Measurements from ENCODE around the gene SUPT3H.
A peak's percentile ranks its signal among the peaks of the same experiment; 100 is the strongest.
"Not testable (repeated sequence)": the region's sequence is repeated elsewhere in the genome, so short reads cannot be mapped to it uniquely, and the experiment has no call there.

SUPT3H gene

DNA sequence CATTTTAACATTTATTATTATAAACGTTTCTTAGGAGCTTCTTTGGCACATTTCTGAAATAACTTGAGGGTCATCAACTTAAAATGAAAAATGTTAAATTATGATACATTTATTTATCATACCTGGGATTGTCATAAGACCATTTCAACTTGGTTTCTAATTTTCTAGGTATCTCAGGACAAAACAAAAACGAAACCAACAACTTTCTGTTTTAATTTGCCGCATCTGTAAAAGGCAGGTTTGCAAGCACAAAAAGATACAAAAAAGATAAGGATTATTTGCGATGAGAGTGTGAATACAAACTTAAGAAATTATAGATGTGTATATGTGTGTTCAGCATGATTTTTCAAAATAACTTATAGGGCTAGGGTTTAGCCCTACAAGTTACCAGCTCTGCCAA is 444.6 kb downstream of the SUPT3H start:
- DNase-seq: no peak

DNA sequence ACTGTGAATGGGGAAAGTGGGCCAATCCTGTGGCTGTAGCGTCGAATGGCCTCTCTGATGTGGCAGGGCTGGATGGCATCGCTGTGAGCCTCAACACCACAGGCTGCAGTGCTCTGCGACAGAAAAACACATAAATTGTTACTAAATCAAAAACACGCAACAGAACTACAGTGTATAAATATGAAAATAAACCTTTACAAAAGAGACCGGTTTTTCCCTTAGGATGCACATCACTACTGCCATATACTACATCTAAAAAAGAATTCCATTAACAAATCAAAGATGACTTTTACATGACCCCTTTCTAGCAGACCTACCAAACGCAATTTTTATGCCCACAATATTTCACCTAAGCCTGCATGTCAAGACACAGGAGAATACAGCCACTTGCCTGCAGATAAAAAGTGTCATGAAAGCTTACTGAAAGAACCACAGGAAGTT is 445.1 kb downstream of the SUPT3H start:
- no peak for DNase-seq

DNA sequence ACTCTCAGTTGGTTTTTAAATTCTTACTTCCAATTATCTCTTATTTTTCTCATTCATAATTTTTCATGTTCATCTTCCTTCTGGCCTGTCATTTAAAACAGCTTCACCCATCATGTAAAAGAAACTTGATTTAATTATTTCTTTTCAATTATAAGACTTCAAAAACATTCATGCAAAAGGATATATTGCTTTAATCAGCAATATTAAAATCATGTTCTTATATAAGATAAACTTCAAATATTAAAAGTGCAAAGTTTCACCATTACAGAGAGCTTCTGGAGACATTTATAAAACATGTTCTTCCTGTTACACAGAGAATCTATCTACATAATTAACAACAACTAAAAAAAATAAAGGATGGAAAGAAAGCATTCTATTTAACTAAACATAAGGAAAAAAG is 446.3 kb downstream of the SUPT3H start:
- DNase-seq: no peak

DNA sequence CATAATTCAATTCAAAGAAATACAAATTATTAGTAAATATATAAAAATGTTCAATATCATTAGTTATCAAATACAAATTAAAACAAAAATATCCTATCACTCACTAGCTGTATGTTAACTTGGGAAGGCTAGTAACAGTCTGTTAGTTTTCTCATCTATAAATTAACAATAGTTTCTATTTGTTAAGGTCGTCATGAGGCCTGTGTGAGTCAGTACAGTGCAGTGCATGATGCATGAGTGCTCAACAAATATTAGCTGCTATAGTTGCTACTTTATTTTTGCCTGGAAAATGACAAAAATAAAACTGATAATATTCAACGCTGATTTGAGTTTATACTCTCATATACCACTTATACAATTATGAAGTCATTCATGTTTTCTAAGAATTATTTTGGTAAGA is 451.2 kb downstream of the SUPT3H start:
- DNase-seq: no peak

DNA sequence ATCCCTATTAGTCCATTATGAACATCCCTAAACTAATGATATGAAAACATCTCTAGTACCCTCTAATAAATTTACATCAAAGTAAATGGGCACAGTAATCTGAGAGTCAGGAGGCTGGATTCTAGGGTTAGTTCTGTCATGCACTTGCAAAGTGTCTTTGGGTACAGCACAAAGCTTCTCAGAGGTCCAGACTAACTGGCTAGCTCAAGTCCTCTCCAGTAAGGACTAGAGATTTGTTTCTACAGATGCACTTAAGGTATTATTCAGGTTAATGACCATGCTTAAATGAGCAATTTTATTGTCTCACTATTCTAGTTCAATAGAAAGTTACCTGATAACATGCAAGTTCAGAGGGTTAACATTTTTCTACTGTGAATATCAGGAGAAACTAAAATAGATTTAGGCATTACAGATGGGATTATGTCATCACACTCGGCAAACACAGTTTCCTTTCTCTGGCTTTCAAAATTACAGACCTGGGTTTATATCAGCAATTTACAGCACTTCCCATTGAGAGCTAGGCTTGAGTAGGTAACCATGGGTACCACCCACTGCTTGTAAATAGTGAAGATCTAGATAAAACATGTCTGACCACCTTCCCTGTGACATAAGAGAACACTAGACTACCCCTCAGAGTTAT is 452.5 kb downstream of the SUPT3H start:
- peak in 1 of 2 experiments; percentile 6 for DNase-seq

DNA sequence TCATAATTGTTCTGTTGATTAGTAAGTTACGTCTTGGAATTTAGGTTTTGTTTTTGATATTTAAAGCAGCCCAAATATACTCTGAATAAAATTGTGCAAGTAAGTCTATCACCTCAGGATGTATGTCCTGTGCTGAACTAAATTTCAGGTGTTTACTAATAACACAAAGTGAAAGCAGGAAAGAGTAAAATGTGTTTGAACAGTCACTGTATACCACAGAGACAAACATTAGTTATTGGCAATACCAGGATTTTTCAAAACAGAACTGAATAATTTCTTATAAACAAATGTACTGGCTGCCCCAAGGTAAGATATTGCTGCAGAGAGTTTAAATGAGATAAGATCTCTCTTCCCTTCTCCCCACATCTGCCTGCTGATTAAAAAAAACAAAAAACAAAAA is 454.3 kb downstream of the SUPT3H start:
- DNase-seq: no peak

DNA sequence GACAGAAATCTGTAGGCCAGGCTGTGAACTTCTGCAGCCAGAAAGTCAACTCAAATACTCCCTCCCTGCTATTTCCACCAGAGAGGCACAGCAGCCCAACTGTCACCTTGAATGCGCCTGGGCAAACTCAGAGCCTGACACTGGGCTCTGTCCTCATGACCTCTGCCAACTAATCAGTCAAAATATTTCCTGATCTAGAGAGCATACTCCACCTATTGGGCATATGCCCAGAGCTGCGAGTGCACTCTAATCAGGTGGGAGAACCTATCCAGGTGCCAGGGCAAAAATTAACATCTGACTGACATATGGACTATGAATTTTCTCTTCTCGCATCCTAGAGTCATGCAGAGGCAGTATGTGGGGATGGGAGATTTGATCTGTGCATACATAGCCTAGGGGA is 455.9 kb downstream of the SUPT3H start:
- no peak for DNase-seq

DNA sequence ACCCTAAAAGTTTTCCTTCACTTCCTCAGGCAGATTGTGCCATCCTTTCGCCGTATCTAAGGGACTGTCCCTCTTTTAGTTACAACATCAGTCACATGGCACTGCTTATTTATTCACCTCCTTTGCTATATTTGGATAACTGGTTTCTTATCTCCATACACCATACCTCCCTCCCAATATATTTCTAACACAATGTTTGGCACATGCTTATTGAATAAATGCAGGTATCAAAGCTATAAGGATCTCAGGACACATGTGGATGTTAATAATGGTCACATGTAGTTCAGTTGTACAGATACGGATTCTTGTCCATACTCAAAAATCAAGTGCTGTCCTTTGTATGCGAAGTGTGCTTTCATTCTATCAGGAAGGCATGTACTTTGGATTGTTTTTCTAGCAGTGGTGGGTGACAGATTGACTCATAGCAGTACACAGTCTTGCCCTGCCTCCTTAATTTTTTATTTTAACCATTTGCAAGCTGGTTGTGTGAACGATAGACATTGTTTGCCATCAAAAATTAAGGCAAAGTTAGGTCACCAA is 456.7 kb downstream of the SUPT3H start:
- no peak for DNase-seq

DNA sequence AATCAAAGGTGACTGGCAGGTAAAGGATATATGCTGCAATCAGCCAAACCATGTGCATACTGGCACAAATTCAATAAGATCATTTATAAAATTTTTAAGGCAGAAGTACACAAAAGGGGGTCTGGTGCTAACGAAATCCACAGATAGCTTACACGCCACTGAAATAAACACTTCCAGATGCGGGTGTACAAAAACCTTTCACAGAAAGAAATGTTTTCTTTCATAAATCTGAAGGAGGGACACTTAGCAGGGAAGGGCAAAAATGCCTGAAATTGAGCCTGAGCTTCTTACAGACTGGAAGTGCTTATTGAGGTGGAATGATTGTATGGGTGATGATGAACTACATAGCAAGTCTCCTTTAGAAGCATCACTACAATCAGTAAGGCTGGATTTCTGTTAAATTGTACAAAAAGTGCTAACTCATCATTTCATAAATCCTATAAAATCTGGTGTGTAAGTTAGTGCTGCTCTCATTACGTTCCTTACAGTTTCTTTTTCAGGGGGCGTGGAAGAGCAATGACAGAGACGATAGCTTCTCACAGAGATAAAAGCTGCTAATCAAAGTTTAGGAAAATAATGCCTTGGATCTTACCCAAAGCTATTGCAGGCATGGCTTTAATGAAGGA is 458.9 kb downstream of the SUPT3H start:
- DNase-seq: no peak

DNA sequence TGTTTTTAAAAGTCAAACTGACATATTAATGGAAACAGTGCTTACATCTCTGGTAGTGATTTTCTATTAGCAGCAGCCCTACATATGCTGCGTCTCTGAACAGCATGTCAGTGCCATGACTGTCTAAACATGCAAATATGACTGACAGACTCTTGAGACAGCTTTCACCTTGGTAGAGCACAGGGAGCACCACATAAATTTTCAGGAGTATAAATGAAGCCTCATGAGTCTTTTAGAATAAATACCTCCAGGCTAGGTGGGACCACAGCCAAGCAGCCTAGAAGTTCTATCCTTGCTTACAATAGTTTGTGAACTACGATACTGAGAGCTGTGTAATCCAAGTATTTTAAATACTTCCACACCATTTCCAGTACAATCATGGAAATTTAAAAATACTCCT is 460.3 kb downstream of the SUPT3H start:
- DNase-seq: no peak

DNA sequence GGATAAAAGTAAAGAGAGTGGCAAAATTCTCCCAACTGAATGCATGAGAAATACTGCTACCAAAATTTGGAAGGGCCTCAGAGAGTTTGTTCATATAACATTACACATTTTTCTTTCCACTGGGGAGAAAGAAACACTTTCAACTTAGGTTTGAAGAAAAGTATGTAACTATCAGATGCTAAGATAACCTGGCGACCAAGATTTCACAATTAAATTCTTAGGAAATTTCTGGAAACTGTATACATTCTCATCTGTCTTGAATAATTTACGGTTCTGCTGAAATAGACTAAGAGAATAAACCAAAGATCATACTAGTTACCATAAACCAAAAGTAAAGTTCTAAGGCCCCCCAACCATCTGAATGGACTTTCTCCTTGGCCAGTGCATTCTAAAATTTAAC is 462.6 kb downstream of the SUPT3H start:
- no peak for DNase-seq

DNA sequence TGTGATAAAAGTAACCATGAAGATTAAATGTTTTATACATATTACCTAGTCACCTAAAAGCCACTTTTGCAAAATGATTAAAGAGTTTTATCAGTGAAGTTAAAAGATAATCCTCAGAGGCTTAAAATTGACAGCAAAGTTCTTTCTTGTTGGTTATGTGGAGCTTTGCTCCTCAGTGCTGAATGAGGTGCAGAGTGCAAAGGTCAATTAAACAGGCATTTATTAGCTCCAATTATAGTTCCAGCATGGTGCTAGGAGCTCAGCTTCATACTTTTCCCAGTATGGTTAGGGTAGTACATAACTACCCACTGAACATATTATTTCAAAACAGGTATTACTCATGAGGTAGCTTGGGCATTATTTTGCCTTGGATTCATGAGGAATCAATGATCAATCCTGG is 463.6 kb downstream of the SUPT3H start:
- no peak for DNase-seq

DNA sequence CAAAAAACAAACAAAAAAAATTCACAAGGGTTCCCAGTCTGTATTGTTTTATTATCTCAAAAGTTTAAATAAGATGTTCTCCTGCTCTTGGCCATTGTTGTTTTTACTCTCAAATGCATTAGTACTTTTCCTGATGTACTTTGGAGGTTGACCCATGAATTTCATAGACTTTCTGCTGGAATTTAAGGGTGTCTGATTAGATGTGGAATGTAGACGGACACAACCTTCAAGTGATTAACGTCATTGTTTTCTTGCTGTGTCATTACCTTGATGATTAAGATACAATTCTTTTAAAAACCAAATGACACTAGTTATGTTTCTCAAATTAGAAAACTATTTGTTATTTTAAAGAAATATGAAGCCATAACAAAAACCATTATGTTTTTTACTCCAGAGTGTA is 471.0 kb downstream of the SUPT3H start:
- no peak for DNase-seq

DNA sequence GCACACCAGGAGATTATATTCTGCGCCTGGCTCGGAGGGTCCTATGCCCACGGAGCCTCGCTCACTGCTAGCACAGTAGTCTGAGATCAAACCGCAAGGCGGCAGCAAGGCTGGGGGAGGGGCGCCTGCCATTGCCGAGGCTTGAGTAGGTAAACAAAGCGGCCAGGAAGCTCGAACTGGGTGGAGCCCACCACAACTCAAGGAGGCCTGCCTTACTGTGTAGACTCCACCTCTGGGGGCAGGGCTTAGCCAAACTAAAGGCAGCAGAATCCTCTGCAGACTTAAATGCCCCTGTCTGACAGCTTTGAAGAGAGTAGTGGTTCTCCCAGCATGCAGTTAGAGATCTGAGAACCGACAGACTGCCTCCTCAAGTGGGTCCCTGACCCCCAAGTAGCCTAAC is 477.4 kb downstream of the SUPT3H start:
- not testable (repeated sequence) for DNase-seq

DNA sequence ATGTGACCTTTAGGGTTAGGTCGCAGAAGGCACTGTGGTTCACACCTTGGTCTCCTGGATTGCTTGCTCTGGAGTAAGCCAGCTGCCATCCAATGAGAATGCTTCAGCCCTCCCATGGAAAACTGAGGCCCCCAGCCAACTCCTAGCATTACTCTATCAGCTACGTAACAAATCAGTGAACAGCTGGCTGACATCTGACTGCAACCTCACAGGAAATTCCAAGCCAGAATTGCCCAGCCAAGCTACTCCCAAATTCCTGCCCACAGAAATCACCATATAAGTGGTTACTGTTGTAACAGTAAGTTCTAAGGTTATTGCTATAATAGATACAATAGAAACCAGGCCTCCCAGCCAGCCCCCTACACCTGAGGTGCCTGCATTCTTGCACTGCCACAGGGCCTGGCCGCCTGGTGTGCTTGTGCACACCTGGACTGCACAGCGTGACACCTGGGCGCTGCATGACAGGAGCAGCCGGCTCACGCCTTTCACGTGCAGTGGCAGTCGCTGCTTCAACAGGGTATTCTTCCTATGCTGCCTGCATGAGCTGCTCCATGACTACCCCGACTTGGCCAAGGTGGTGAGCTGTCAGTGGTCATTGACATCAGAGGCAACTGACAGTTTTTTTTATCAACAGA is 479.3 kb downstream of the SUPT3H start:
- DNase-seq: no peak

DNA sequence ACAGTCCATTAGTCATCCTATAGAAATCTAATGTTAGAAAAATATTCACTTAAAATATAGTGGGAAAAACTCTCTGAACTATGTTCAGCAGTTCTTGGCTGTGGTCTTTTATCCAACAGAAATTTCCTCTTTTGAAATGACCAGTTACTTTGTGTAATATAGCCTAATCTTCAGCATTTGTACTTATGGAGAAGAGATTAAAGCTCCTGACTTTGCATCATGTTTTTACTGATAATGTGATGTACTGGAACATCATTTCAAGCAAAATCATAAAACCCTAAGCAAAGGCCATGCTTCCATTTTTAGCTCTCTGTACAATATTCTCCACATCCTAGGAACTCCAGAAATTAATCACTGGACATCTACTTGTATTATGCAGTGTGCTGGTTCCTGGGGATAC is 480.4 kb downstream of the SUPT3H start:
- DNase-seq: no peak

DNA sequence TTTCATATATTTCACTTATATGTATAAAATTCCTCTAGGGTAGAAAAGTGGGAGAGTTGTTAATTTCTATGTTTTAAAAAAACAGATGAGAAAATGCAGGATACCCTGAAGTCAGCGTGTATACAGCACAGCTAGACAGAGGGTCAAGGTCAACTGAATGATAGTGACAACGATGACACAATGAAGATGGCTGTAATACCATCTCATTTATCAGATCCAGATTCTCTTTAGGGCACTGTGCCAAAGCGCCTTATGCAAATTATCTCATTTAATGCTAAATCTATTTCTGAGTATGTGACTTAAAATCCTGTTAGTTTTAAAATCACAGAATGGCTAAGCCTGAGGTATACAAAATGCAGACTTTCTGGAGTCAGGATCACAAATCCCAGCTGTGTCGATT is 481.0 kb downstream of the SUPT3H start:
- DNase-seq: no peak

DNA sequence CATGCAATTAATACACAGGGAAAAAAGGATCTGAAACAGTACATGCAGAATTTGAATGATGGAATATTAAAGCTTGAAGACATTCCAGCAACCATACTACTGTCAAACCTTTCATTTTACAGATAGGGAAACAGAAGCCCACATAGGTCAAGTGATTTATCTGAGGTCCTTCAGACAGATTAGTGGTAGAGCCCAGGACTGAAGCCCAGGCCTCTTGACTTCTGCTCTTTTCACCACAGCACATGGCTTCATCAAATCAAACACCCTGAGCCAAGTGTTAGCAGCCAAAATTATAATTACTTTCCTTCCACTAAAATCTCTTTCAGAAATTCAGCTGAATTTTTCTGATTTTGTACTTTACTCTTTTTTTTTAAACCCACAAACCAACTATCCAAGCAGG is 485.2 kb downstream of the SUPT3H start:
- DNase-seq: no peak

DNA sequence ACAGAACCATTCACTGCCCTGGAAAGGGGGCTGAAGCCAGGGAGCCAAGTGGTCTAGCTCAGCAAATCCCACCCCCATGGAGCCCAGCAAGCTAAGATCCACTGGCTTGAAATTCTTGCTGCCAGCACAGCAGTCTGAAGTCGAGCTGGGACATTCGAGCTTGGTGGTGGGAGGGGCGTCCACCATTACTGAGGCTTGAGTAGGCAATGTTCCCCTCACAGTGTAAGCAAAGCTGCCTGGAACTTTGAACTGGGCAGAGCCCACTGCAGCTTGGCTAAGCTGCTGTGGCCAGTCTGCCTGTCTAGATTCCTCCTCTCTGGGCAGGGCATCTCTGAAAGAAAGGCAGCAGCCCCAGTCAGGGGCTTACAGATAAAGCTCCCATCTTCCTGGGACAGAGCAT is 498.7 kb downstream of the SUPT3H start:
- DNase-seq: not testable (repeated sequence)

DNA sequence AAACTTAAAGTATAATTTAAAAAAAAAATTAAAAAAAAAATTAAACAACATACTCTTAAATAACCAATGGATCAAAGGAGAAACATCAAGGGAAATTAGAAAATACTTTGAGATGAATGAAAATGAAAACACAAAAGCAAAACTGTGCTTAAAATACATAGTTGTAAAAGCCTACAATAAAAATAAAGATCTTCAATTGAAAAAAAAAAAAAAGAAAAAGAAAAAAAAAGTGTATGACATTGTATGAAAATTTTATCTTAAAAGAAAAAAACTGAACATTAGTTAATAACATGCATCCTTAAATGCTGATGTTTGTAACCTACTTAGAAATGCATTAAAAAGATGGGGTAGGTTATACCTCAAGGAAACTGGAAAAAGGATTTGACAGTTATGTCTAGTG is 501.1 kb downstream of the SUPT3H start:
- not testable (repeated sequence) for DNase-seq

DNA sequence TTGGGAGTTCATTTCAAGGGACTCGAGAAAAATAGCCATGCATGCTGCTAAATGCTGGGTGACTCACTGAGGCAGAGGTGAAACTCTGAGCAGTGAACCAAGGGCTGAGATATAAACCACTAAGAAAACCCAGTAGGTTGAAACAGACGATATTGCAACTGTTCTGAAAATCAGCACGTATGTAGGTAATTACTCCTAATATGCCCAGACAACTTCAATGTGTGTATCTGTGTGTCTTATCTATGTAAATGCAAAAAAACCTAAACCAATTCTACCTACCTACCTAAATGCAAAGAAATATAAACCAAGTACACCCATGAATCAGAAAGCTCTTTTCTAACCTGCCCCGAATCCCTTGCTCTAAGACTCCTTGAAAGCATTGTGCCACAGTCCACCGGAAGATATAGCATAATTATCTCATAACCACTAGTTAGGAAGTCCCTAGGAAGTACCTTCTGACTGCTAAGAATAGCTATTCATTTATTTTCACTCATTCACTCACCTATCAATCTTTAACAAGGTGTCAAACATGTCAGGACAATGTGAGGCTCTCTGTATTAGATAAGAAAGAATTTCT is 508.3 kb downstream of the SUPT3H start:
- DNase-seq: no peak

DNA sequence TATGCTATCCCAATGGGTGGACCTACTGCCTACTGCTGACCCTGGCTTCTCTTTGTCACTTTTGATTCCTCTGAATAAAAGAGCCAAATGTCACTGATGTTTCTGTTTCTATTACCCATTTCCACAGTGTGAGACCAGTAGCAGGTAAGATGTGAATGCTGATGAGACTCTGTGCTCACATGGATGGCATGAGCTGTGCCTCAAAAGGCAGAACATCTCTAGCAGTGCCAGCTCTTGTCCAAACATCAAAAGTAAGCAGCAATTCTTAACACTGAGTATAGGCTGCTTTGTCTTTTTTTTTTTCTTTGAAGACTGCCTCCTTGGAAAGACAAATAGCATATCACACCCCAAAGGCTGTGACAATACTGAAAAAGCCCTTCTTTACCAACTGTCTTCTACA is 508.8 kb downstream of the SUPT3H start:
- DNase-seq: no peak

DNA sequence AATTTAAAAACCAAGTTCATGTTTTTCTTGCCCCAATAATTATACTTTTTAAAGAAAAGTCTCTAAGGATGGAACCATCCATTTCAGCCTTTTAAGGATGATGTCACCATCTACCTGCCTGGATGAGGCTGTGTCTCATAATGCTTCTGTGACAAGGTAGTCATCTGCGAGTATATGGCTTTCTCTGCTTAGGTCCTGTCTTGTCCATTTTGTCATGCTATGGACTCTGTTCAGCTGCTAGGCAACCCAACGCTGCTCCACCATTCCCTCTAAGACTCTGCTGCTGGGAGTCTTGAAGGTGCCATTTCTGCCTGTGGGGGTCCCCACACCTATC is 509.4 kb downstream of the SUPT3H start:
- no peak for DNase-seq
